K562 (cell line): ENCODE data around the gene SNAPC2. TPM values are rescaled to one million over a fixed set of nuclear protein-coding genes. Genes with fewer than 3 reads are reported as not detected.

Source experiments
- ETS1 ChIP-seq: conservative IDR thresholded peaks from 2 replicates; pipeline ENCODE4 v1.6.1; 2011; ENCODE audit warnings: low read depth, mild to moderate bottlenecking, low read length; ENCODE audit not compliant: control insufficient read depth
- HDAC8 ChIP-seq: fragments of 450-650 bp; IDR thresholded peaks from 2 replicates; pipeline ENCODE4 v1.6.1; 2016; ENCODE audit warnings: mild to moderate bottlenecking, missing genetic modification characterization, moderate library complexity, missing compliant biosample characterization
- HEY1 ChIP-seq: fragments of 250-450 bp; sonication (Bioruptor Pico); IDR thresholded peaks from 2 replicates; pipeline ENCODE4 v1.5.0; 2020; ENCODE audit warnings: mild to moderate bottlenecking, moderate library complexity, borderline replicate concordance
- MBD1 ChIP-seq: fragments of 250-450 bp; sonication (Bioruptor Pico); IDR thresholded peaks from 2 replicates; pipeline ENCODE4 v1.8.0; 2022; ENCODE audit warnings: inconsistent platforms
- MGA ChIP-seq: fragments of 450-650 bp; IDR thresholded peaks from 2 replicates; pipeline ENCODE4 v1.6.1; 2016; ENCODE audit warnings: mild to moderate bottlenecking, moderate library complexity
- MNT ChIP-seq, 2 experiments: fragments of 450-650 bp; conservative IDR thresholded peaks; 2 replicates each; pipeline ENCODE4 v1.6.1; 2017; ENCODE audit warnings: mild to moderate bottlenecking in 2 of 2, moderate library complexity in 2 of 2
- PPARD ChIP-seq: fragments of 250-450 bp; sonication (Bioruptor Pico); IDR thresholded peaks from 2 replicates; pipeline ENCODE4 v1.8.0; 2022; ENCODE audit warnings: inconsistent platforms, mild to moderate bottlenecking, moderate library complexity
- PTBP1 ChIP-seq: fragments of 200-400 bp; formaldehyde crosslinking; IDR thresholded peaks from 2 replicates; pipeline ENCODE4 v1.6.1; 2017; ENCODE audit warnings: low read depth, low read length
- TSC22D4 ChIP-seq: fragments of 450-650 bp; IDR thresholded peaks from 2 replicates; pipeline ENCODE4 v1.6.1; 2016; ENCODE audit warnings: missing genetic modification characterization, missing biosample characterization, control low read depth
- ZNF217 ChIP-seq: sonication (generic); formaldehyde crosslinking; IDR thresholded peaks from 2 replicates; pipeline ENCODE4 v1.8.0; 2022; ENCODE audit warnings: mild to moderate bottlenecking, missing genetic modification reagents
- ZNF408 ChIP-seq: fragments of 250-450 bp; sonication (Bioruptor Pico); IDR thresholded peaks from 2 replicates; pipeline ENCODE4 v1.4.0; 2020; ENCODE audit warnings: low read depth, mild to moderate bottlenecking, moderate library complexity
- polyA plus RNA-seq, 8 experiments: library from polyadenylated mRNA; depleted of rRNA in 4 of 8; stranded (reverse) in 5 of 8; unstranded in 3 of 8; fragments of >200 nt; fragmentation: Nextera tagmentation in 2 of 8; fragmentation: Illumina TruSeq in 1 of 8; extraction: Ambion mirVana in 2 of 8; extraction: Trizol in 1 of 8; gene quantifications; 2 replicates each; pipeline versions ENCODE4 v1.2.1 to v1.2.3, GENCODE V29; 2011 to 2014; ENCODE audit warnings: inconsistent platforms in 1 of 8, missing spikeins in 1 of 8
- total RNA-seq, 7 experiments: library from RNA; depleted of rRNA in 6 of 7; stranded (reverse); fragments of >200 nt in 6 of 7; fragmentation: Illumina TruSeq in 2 of 7; extraction: Trizol in 2 of 7; gene quantifications; 2 replicates each; pipeline versions ENCODE4 v1.2.1 to v1.2.3, GENCODE V29; 2011 to 2021; ENCODE audit warnings: low replicate concordance in 1 of 7

The SNAPC2 gene
- total and polyA plus RNA-seq, 9 of the 15 experiments (the other 6 are each of a cell fraction or from before 2014, with no cell fraction given) = 0.59 to 45.1 (median 15.3) TPM

- TF ChIP-seq HEY1 = no peak
- TF ChIP-seq MBD1 (CRISPR knock-in tag) = no peak
- TF ChIP-seq PTBP1 = no peak
- no peak for TF ChIP-seq ZNF408 (CRISPR knock-in tag)
- TF ChIP-seq ETS1 = peak; percentile 24; the same call in 1 of the 2 replicates
- TF ChIP-seq PPARD = no peak
- TF ChIP-seq MGA = peak; percentile 59
- TF ChIP-seq HDAC8 (tag) = no peak
- TF ChIP-seq MNT (conservative IDR thresholded peaks at IDR 0.05) = peak; percentile 88 to 89
- no peak for TF ChIP-seq ZNF217
- TF ChIP-seq TSC22D4 = no peak
Observed at GRCh38 chr19:7944177-7944761, 24.1 kb downstream of the SNAPC2 start (continued).
